Measurements from ENCODE around the gene HOXB5.

The HOXB5 gene

DNA sequence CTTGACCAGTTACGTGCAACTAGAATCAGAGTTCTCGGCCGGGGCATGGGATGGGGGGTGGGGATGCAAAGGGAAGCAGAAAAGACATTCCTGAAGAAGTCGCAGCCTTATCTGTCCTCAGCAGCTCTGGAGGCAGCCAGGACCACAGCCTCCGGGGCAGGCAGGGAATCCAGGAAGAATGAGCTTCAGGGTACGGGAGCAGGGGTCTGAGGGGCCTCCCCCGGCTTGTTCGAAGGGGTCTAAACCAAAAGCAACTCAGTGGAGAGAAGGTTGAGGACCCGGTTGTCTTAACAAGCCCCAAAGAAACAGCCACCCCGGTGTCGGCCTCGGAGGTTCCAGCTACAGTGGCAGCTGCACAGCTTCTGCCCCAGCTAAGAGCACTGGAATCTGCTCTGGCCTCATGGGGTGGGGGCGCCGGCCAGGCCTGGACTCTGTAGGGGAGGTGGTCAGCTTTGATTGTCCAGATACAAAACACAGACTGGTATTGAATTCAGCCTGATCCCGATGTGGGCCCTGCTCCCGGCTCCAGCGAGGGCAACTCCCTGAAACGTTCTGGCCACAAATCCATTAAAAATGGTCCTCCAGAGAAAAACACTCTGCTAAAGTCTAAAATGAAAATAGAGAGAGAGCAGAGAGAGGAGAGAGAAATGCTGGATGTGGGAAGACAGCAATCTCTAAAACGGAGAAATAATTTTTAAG lies 23.1 kb downstream of the HOXB5 start:
- DNase-seq = no peak

DNA sequence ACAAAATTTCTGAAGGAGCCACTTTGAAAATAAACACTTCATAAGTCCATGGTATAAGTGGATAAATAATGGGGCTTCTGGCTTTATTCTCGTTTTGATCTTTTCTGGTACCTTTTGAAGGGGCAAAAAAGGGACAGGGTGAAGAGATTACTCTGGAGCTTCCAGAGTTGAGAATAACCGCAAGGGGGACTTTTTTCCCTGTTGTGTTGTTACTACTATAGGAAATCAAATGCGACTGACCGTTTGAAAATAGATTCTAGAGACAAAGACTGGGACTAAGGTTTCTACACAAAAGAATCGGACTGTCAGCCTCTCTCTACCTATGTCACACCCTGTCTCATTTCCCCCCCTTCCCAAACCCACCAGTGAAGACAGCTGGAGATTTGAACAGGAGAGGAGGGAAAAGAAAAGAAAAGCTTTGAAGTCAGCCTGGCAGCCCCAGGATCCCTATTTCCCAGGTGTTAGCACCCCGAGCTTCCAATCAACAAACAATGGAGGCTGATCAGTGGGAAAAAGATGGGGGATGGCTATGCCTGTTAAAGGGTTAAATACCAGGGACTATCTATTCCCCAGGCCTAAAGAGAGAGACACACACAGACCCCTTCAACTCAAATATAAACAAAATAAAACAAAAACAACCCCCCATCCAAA lies 23.8 kb downstream of the HOXB5 start:
- no peak for DNase-seq

DNA sequence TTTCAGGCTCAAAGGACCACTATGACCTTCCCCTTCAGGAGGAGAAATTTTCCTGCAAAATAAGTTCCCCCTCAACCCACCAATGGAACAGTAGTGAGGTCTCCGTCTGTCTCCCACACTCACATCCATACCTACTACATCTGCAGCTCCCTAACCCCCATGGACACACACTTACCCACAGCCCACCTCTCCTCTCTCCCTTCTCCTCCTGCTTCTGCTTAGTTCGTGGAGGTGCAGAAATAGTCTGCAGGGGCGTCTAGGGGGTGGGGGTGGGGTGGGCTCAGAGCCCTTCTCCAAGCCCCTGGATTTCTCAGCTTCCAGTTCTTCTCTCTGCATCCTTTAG lies 24.4 kb downstream of the HOXB5 start:
- DNase-seq = no peak

DNA sequence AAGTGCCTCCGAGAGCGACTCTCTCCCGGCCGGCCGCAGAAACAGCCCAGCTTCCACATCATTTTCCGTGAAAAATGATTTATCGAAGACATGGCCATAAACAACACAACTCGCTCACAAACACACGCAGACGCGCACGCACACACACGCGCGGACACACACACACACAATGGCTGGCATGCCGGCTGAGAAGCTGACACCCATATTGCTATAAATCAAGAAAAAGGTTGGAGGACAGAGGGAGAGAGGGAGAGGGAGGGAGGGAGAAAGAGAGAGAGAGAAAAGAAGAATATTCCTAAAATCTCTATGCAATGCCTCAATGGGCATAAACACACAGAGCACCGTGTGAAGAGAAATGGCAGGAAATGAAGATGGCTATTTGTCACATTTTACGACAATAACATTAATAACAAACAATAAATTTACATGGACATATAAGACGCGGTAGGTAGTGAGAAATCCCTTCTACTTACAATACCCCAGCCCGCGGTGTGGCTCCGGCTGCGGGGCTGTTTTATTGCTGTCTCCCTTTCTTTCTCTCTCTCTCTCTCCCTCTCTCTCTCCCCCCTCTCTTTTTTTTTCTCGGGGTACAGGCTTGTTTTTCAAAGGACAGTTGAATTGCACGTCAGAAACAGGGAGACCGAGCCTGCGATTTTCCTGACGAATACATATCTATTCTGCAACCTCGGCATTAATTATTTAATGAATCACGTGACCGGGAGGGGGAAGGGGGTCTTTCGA lies 24.9 kb downstream of the HOXB5 start:
- DNase-seq = no peak

DNA sequence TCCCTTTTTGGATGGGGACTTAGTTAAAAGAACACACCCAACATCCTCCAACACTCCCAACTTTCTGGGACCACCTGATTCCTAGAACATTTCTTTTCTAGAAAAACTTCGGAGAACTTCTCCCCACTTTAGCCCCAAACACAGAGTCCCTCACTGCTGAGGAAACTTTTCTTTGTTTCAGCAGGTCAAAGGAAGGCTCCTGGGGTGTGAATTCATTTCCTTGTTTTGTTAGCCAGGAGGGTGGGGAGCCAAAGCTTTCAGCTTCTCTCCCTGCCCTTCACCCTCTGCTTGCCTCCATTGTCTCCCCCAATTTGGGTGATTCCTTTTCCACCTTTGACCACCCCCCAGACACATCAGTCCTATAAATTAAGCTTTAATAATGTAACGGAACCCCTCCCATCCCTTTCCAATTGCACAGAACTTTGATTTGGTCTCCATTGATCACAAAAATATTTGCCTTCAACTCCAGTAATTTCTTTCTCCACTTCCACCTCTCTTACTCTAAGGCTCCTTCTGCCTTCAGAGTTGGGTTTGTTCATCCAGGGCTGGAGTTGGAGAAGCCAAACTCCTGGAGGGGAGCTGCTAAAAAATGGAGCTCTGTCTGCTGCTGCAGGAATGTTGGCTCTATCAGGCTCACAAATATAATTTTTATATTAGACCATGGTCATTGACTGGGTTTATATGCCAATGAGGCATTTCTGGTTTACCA lies 25.8 kb downstream of the HOXB5 start:
- no peak for DNase-seq

DNA sequence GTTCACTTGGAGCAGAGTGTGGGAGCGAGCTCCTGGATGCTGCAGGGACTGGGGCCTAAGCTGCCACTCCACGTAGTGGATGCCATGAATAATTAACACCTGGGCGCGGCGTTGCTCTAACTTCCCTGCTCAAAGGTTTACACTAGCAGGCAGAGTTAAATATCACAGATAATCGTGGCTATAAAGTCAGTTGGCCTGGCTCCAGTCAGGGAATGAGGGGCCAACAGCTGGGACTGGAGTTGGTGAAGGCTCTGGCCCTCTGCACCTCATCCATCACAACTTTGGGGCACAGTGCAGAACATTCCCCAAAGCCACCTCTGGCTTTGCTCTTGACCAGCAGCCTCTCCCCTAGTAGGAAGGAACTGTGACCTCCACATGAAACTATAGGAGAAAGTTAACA lies 26.4 kb downstream of the HOXB5 start:
- DNase-seq = no peak

DNA sequence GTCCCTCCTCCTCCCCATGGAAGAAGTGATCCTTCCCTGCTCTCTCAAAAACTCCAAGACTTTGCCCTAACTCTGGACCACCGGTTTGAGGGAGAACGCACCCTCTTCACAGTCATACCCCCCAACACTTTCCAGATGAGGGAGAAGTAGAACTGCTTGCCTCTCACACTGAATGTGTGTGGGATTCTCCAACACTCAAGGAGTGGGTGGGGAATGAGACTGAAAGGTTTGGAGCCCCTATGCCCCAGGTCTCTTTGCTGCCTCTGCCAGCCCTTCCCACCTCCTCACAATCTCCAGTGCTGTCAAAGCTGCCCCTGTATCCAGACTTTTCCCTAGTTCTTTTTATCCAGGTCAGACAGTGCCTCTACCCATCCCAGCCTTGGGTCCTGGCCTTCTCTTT lies 26.9 kb downstream of the HOXB5 start:
- DNase-seq = no peak

DNA sequence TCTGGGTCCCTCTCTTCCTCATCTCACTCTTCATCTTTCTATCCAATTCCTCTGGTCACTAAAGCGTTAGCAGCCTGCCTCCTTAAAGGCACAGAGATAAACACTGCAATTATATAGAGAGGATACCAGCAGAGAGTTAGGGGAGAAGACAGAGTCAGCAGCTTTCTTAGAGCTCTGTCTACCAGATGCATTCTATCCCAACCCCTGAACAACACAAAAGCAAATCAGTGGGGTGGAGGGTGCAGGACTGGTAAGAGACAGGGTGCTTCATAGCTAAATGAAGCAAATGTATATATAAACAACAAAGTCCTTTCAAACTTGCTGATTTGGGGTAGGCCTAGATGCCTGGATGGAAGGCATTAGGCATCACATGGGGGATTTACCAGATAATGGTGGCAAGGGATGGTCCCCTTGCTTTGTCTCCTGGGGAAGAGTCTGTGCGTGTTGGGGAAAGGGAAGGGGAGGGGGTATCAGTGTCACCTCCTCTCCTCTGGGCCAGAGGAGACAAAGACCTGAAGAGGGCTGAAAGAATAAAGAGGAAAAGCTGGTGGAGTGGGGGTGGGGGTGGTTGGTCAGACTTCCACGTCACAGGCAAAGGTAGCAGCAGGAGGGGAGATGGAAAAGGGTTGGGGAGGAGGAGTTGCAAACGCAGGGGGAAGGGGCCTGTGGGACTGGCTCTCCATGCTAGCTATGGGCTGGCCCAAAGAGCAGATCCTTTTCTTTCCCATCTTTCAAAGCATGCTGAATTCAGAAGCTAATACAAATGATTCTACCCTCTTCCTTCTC lies 27.5 kb downstream of the HOXB5 start:
- DNase-seq = no peak

DNA sequence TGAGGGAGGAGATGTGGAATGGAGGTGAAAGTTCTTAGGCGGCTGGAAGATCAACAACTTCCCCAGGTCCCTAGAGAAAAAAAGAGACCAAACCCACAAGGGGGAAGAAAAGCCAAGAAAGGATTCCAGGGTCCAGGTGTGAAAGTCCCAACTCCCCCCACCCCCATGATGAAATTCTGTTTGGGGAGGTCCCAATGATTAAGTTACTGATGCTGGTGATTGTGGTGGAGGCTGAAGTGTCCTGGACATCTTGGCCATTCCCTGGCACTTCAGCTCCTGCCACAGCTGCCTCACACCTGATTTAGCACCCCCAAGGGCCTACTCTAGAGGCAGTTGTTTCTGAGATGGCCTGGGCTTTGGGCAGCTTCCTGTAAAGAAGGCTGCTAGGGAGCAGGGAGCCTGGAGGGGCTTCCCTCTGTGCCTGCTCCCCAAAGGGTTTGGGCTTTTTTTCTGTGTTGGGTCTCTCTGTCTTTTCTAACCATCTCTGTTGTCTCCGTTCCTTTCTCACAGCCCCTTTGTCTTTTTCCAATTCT lies 28.5 kb downstream of the HOXB5 start:
- DNase-seq = no peak

DNA sequence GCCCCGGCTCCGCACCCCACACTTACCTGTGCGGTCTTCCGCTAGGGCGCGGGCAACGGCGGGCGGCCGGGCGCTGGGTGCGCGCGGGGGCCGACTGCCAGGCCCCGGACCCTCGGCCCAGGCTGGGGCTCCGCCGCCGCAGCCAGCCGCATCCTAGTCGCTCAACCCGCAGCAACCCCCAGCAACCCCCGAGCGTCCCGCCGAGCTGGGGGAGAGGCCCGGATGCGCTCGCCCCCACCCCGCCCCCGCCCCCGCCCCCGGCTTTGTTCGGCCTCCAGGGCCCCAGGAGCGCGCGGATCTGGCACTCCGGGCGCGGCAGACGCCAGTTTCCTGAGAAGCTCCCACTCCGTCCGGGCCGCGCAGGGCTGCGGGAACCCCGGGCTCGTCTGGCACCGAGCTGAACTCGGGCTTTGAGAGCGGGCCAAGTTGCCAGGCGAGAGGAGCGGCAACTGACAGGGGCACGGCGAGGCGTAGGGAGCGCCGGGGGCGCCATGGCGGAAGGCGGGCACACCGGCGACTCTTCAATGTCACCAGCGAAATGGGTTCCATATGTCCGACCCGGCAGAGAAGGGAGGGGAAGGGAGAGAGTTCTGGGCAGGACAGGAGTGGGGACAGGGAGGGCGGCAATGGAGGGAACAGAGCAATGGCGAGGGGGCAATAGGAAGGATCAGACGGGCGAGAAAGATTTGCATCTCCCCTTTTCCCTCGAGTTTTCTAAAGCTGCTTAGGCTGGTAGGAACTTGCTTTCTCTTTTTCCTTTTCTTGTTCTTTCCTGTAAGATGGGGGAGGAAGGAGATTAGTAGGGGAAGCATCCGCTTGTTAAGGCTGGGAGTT lies 29.2 kb downstream of the HOXB5 start:
- no peak for DNase-seq

DNA sequence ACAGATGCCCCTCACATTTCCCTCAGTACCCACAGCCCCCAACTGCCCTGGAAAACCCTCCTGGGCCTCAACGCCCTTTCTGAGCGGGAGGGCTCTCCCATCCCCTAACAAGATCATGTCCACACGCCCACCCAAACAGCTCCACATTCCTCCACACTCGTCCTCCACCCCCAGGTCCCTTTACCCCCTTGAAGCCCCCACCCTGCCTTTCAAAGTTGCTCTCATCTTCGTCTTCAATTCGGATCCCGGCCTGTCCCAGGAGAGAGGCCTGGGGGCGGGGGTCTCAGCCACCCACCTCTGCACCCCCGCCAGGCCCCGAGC lies 29.8 kb downstream of the HOXB5 start:
- DNase-seq = no peak

DNA sequence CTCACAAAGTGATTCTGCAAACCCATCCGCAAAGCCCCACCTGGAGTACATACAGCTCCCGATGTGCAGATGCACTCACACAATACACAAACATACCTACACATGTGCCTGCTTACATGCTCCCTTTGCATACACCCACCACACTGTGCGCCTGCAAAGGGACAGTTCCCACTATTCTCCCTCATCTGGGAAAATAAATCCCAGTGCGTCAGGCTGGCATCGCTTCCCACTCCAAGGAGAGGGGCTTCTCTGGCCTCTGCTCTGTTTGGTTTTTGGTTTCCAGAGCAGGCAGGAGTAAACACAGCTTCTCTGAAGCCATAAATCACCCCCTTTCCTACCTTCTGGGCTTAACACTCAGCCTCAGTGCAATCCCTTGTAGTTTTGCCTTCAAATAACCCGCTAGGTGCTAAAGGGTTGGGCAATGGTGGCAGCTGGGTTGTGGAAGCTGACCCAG lies 30.2 kb downstream of the HOXB5 start:
- DNase-seq = no peak

DNA sequence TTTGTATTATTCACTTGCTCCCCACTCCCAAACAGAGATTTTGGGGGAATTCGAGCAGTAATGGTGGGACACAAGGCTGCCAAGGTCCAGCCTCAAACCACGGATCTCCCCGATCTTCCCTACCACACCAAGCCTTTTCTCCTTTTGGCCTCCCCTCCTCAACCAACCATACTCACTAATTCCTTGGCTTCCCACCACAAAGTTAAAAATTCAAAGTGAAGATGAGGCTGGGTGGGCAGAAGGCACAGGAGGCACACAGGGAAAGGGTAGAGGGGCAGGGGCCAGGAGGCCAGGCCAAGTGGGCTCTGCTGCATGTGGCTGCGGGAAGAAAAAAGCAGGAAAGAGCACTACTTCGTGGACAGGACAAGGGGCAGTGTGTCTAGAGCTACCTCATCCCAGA lies 30.6 kb downstream of the HOXB5 start:
- DNase-seq = no peak

DNA sequence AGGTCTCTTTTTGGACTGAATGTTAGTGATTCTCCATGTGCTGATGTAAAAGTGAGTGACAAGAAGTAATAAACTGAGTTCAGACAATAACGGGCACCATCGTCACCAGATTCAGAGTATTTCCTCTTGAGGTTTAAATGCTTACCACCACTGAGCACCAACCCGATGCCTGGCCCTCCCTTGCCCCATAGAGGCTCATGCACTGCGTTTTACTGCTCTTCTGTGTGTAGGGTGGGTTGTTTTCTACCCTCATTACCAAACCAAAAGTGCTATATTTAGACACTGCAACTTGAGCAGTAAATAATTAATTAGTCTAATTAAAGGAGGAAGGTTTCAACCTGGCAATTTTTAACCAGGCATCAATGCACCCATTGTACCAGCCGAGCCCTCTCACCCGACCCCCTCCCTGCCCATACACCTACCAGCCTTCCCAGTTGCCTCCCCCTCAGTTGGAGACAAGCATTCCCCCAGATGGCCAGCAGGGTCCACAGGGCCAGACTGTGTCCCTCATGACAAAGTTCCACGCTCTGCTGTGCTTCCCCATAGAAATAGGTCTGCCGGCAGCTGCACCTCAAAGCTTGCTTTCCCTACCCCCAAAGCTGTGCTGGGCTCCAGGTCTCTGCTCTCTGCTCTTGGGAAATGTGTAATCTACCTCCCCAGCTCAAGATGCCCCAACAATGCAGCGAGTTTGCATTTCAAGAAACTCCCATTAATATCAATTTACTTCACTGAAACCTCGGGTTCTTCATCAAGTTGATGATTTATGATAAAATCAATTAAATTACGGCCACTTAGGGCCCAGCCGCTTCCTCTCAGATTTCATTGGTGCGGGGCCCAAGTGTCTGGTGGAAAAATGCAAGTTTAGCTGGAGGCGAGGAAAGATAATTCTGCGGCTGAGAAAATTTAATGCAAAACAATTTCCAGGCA lies 31.4 kb downstream of the HOXB5 start:
- DNase-seq = no peak

DNA sequence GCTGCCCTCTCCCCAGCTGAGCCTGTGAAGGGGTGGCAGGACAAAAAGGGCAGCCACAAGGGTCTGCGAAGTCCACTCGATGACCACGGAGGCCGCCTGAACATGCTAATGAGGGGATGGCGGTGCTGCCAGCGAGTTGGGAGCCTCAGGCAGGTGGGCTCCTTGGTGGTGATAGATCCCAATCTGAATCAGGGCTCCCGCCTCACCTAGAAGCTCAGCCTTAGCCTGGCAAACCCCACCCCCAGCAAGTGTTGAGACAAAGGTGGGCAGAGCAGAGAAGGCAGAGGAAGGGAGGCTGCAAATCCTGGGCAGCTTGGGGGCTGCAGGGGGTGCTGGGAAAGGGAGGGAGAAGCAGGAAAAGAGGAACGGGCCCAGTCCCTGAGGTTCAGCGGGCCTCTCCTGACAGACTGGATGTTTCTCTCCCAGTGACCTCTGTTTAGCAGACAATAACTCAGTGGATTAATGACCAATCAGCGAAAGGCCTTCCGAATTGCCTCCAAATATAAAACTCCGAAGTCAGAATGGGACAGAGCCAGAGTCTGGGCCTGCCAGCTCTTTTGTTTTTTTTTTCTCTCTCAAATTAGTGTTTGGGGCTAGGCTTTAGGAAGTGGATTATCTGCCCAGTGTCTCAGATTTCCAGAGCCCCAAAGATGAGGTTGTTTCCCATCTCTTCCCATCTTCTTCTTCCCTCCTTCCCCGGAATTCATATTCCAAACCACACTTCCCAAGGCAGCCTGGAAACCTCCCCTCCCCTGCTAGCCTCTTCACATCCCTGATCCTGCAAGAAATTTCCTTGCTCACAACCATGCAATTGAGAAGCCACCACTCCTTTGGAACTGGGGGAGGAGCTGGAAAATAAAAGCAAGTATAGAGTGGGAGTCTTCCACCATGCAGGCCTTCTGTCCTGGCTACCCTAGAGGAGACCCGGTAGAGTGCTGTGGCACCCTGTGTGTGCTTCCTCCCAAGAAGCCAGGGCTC lies 33.5 kb downstream of the HOXB5 start:
- no peak for DNase-seq

DNA sequence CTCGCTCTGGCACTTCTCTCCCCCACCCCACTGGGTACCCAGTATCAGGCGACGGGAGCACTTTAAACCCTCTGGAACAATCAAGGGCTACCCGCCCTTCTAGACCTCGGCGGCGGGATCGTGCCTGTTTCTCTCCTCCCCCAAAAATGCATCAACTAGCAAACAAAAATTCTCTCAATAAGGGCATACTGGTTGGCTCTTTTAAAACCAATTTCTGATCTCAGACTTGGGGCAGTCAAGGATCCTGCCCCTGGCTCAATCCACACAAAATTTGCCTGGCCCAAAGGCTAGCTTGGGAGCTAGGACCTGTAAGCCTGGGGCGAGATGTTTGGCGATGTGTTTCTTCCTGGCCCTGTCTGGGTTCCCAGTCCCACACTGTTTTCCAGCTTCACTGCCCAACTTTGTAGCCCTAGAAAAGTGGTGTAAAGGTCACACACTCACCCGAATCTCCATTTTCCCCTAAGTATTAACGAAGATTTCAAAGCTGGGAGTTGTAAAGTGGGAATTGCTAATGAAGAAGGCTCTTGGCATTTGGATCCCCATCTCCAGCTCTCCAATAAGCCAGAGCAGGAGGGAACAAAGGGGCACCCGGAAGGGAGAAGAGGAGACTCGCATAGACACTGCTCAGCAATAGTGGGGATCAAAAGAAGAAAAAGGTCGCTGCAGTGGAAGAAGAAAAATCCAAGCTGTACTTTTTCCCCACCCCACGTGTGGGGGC lies 34.3 kb downstream of the HOXB5 start:
- DNase-seq = no peak

DNA sequence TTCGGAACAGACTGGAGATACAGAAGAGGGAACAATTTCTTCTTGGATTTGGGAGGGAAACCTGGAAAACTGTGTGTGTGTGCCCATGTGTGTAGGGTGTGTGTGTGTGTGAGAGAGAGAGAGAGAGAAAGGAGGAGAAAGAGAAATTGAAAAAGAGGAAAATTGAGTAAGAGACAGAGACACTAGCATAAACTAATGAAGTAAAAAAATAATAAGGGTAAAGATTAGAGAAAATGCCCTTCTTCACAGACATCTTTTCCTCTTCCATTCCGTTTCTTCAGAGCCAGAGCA lies 34.8 kb downstream of the HOXB5 start:
- DNase-seq = no peak

DNA sequence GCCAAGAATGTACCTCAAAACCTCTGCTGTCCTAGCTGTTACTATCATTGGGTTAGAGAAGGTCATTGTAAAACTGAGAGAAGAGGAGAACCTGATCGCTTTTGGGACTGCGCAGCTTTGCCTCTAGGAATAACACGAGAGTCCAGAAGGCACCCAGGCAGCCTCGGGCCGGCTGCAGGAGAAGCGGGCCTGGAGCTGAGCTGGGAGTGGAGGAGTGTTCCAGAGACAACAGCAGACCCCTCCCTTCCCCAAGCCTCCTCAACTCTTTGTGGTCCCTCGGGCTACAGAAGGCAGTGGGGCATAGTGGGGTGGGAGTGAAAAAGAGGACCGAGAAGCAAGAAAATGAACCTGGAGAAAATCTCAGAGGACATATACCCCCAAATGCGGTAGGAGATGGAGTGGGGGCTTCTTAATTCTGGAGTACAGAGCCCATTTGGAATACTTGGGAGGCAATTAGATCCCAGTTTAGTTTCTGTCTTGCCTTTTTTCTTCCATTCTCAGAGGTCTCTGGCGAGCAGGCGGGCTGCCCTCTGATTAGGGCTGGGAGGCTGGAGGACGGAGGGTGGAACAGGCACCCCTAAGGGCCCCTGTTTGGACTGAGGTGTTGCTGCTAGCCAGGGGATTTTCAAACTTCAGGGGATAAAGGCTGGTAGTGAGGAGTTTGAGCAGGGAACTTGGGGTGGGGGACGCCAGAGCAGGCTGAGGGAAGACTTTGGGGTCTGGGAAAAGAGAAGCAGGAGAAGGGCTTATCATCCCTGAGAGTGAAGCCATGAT lies 35.3 kb downstream of the HOXB5 start:
- DNase-seq = no peak
